Cardiac fibroblast (primary cell): ENCODE results near the gene ERC2.

ENCODE experiments used
- DNase-seq, 2 donors: peaks; one replicate each; pipeline versions ENCODE4 v3.0.0 to v3.0.0-alpha.2; 2010; ENCODE audit warnings: low read depth in 2 of 2
- H3K4me3 ChIP-seq, 2 donors: replicated peaks in 1 of 2; 1 replicate in 1 of 2; 2 replicates in 1 of 2; pipeline ENCODE4 v1.5.1; 2011; ENCODE audit warnings: low read depth in 2 of 2, low read length in 2 of 2, mild to moderate bottlenecking in 2 of 2, moderate library complexity in 1 of 2
- TF ChIP-seq, protein P1 (sequence below): IDR thresholded peaks from one replicate; pipeline ENCODE4 v1.5.1; 2011; ENCODE audit warnings: low read depth, mild to moderate bottlenecking, low read length, inconsistent platforms

ERC2 gene

DNA sequence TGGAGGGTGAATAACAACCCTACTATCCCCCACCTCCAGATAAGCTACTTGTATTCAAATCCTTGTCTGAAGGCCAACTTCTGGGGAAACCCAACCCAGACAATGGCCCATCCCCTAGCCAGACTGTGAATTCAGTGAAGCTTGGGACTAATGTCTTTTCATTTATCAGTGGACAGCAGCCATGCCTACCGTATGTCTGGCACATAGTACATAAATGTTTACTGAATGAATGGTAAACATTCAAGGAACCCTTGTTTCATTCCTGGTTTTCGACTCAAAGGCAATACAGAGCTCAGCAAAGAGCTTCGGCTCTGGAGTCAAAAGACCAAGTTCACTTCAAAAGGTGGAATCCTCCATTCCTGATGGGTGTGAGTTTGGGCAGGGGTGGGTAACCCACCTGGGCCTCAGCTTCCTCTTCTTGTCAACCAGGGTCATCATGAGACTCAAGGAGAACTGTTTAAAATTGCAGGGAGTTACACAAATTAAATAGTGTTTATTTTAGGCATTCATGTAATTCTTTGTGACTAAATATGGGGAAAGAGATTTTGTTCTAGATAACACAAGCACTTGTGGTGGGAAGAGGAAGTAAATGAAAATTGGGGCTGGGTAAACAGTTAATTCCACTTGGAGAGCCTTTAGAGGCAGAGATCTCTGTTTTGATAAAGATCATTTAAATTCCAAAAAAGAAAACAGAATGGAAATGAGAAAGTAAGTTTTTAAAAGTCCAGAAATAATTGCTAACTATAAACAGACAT is 677.5 kb downstream of the ERC2 start:
- no peak for DNase-seq
- TF ChIP-seq, protein P1, sequence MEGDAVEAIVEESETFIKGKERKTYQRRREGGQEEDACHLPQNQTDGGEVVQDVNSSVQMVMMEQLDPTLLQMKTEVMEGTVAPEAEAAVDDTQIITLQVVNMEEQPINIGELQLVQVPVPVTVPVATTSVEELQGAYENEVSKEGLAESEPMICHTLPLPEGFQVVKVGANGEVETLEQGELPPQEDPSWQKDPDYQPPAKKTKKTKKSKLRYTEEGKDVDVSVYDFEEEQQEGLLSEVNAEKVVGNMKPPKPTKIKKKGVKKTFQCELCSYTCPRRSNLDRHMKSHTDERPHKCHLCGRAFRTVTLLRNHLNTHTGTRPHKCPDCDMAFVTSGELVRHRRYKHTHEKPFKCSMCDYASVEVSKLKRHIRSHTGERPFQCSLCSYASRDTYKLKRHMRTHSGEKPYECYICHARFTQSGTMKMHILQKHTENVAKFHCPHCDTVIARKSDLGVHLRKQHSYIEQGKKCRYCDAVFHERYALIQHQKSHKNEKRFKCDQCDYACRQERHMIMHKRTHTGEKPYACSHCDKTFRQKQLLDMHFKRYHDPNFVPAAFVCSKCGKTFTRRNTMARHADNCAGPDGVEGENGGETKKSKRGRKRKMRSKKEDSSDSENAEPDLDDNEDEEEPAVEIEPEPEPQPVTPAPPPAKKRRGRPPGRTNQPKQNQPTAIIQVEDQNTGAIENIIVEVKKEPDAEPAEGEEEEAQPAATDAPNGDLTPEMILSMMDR: no peak
- no peak overlapping the region for H3K4me3 ChIP-seq

DNA sequence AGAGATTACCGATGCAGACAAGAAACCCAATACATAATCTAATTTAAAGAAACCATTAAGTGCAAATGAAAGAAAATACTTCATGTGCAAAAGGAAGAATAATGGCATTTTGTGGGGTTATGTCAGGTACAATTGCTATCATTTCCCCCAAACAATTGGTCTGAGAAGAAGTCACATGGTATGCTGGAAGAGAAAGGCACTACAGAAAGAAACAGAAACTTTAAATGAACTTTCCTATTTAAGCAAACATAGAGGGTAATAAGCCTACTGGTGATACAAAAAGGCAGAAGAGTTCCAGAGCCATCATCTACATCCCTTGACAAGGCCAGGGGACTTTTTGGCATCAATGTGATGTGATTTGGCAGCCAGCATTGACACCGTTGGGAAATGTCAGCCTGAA is 678.8 kb downstream of the ERC2 start:
- no peak for DNase-seq
- TF ChIP-seq, protein P1: no peak
- H3K4me3 ChIP-seq: no peak overlapping the region

DNA sequence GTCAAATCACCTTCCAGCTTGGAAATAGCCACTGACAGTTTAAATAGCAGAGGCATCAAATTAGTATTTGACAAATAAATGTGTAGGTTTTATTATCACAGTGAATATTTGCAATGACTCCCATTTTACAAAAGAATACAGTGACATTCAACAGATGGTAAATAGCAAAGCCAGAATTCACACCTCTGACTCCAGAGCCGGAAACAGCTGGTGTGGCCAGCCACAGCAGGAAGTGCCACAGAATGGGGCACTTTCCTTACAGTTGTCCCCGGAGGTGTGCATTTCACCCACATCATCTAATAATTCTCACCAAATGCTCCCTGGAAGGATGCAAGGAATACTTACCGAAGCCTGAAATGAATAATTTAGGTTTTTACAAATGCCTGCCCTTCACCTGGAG is 685.5 kb downstream of the ERC2 start:
- no peak for DNase-seq
- TF ChIP-seq, protein P1: no peak

DNA sequence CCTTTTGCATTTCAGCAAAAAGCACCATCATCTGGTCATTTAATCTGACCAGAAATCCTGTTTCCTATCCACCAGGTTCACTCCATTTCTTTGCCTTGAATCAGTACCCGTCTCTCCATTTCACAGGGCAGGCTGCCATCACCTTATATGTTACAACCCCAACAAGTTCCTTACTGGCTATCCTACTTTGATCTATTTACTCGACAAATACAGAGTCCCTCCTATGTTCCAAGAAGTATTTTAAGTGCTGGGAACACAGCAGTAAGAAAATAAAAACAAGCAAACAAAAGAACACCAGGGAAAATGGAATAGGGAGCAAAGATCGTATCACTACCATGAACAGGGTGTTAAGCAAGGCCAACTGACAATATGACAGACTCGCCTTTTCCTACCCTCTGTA is 685.9 kb downstream of the ERC2 start:
- no peak overlapping the region for H3K4me3 ChIP-seq
- TF ChIP-seq, protein P1: no peak
- DNase-seq: no peak

More for the DNA sequence above, 685.5 kb downstream of the ERC2 start:
- no peak overlapping the region for H3K4me3 ChIP-seq

DNA sequence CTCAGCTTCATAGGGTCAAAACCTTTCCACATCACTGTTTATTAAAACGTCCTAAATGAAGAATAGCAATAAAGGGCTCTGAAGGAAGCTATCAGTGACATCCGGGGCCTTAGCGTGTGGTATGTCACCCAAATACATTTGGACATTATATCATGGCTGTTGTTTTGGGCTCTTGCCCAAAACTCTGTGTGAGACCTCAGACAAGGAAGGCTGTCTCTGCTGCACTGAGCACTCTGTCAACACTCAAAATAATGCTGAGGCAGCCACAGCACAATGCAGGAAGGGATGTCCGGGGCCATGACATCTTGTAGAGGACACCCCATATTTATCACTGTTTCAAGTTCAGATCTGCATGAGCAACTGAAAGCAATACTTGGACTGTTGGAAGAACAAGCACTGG is 687.4 kb downstream of the ERC2 start:
- no peak for DNase-seq
- no peak overlapping the region for H3K4me3 ChIP-seq
- TF ChIP-seq, protein P1: no peak

DNA sequence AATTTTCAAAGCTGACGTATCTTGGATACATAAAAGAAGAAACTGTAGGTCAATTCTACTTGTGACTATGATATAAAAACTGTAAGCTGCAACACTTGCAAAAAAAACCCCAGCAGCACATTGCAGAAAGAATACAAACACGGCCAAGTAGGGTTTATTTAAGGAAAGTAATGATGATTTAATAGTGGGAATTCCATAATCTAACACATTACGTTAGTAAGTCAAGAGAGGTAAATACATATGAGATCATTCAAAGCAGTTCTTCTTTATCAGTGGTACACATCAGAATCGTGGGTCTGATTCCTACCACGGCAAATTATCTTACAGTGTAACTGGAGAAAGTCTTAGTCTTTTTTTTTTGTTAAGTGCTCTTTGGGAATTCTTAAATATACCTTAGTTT is 688.7 kb downstream of the ERC2 start:
- H3K4me3 ChIP-seq: no peak overlapping the region
- DNase-seq: no peak
- TF ChIP-seq, protein P1: no peak
